Measurements from ENCODE around the gene CPSF6. TPM values are rescaled to one million over a fixed set of nuclear protein-coding genes. Genes with fewer than 3 reads are reported as not detected.

CPSF6 gene
- total RNA-seq, 4 donors from 2014 or later = 31.0 to 40.8 (median 33.0) TPM

DNA sequence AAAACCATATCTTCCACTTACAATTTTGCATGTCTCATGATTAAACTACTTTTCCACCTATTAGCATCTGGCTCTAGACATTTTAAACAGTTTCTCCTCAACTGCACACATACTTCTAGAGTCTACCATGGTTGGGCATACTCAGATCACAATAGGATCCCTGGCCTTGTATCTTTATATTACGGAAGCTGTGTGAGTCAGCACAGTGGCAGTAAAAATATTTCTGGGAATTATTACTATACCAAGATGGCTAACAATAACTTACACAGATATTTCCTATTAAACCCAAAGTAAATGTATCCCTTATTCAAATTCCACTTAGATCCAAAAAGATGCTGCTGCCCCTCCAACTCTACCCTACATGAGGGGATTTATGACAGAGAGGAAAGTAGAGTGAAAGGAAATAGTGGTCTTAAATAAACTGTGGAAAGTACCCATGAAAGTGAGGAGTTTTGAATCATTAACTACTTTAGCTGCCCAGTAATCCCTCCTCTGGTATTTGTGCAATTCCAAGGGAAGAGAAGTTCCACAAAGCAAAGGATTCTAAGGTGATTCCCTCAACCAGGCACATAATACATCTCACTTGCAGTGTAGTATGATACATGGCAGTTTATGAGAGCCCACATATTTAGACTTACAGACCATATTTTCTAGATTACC lies 14.0 kb upstream of the CPSF6 start:
- TF ChIP-seq, protein P1, sequence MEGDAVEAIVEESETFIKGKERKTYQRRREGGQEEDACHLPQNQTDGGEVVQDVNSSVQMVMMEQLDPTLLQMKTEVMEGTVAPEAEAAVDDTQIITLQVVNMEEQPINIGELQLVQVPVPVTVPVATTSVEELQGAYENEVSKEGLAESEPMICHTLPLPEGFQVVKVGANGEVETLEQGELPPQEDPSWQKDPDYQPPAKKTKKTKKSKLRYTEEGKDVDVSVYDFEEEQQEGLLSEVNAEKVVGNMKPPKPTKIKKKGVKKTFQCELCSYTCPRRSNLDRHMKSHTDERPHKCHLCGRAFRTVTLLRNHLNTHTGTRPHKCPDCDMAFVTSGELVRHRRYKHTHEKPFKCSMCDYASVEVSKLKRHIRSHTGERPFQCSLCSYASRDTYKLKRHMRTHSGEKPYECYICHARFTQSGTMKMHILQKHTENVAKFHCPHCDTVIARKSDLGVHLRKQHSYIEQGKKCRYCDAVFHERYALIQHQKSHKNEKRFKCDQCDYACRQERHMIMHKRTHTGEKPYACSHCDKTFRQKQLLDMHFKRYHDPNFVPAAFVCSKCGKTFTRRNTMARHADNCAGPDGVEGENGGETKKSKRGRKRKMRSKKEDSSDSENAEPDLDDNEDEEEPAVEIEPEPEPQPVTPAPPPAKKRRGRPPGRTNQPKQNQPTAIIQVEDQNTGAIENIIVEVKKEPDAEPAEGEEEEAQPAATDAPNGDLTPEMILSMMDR (IDR thresholded peaks at IDR 0.05; ENCODE audit: low read depth) = no peak

DNA sequence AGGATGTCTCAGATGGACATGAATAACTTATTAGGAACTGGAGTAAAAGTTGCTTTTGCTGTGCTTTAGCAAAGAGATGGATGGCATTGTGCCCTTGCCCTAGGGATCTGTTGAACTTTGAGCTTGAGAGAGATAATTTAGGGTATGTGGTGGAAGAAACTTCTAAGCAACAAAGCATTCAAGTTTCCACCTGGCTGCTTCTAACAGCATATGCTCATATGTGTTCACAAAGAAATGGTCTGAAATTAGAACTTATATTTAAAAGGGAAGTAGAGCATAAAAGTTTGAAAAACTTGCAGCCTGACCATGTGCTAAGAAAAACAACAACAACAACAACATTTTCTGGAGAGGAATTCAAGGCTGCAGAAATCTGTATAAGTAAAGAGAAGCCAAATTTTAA lies 7.9 kb upstream of the CPSF6 start:
- TF ChIP-seq, protein P1 (IDR thresholded peaks at IDR 0.05; ENCODE audit: low read depth) = no peak

DNA sequence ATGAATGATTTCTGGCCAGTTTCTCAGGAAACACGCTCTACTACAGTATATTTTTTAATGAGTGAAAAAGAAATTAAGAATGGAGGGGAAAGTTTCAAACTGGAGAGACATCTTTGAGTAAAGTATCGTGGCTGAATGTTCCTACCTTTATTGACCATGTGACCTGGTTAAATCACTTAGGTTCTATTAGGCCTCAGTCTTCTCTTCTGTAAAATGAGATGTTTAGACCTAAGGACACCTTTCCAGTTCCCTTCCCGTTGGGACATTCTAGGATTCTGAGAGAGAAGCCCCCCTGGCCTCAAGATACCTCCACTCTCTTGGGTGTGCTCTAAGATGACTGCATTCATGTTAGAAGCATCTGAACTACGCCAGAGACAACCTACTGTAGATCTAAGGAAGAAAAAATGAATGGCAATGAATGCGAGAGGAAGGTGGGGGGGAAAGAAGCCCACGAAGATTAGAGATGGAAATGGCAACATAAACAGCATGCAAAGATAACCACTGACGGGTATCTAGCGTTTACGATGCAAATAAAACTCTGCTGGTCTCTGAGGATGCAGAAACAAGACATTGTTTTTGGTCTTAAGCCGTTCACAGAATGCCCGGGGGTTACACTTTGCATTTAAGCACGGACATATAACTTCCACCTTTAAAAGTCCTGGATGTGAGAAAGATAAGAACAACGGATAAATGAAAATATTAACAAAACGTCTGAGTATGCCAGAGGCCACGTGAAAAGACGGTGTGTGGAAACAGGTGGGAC lies 599 bp upstream of the CPSF6 start:
- TF ChIP-seq, protein P1 (IDR thresholded peaks at IDR 0.05; ENCODE audit: low read depth) = no peak

DNA sequence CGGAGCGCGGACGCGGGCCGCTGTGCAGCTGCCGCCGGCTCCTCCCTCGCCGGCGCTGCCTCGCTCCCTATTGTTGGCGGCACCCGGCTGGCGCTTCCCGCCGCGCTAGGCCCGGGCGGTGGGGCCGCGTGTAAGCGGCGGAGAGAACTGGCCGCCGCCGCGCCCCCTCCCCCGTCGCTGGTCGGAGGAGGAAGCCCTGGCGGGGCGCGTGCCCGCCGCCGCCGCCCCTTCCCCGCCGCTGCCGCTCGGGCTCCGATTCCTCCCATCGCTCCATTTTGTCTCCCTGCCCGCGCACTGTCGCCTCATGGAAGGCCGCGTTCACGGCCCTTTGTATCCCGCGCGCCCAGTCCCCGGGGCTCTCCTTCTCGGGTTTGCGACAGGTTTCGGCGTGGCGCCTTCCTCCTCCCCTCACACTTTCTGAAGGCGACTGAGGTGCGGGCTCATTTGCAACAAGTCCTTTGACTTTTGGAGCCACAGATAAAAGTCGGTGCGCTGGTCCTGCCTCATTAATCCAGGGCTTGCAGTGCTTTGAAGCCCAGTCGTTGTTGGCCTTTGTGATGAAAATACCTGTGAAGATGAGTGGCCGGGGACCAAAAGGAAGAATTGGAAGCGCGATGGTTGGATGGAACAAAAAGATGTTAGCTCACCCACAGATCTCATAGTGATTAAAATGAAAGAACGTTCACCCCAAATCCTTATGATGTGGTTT lies 707 bp downstream of the CPSF6 start:
- TF ChIP-seq, protein P1 (IDR thresholded peaks at IDR 0.05; ENCODE audit: low read depth) = no peak

DNA sequence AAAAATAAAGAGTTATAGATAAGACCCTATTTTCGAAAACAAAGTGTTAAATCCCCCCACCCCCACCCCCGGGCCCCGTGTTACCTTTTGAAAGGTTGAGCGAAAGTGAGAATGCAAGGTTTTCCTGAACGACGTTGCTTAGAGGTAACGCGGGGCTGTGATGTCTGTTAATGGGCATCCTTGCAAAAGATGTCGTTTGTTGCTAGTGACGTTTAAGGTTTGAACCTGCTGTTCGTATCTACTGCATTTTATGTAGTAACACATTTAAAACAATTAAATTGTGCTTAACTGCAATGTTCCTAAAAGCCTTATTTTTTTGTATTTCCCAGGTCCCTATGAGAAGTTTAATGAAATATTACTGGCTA lies 1.2 kb downstream of the CPSF6 start:
- TF ChIP-seq, protein P1 (IDR thresholded peaks at IDR 0.05; ENCODE audit: low read depth) = no peak

DNA sequence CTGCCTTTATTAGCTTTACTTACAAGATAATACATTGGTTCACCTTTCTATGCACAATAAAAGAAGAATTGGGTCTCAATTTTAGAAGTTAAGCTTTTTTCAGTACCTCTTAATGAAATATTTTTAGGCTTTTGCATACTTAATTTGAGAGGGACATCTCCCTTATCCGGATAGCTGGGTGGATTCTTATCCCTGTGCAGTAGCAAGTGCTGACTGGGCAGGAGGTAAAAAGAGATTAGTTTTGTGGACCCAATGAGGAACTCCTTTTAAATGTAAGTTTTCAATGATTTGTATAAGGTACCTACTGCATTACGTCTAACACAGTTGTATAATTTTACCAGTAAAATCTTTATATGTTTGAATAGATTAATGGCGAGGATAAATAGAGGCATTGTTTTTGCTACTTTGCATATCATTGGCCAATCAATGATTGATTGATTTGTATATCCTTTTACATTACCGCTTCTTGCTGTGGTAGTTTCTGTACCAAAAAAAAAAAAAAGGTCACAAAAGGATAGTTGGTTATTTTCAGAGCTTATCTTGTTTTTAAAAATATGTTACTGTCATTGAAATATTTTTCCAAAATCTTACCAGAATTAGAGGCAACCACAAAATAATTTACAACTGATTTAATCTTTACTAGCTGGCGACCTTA lies 2.2 kb downstream of the CPSF6 start:
- TF ChIP-seq, protein P1 (IDR thresholded peaks at IDR 0.05; ENCODE audit: low read depth) = no peak
